IPS-15b (cell line): ENCODE measurements around the gene KRT38.

ENCODE experiments used
- H3K27me3 ChIP-seq: one replicate; pipeline ENCODE4 v1.6.1; 2013; ENCODE audit warnings: low read length; ENCODE audit not compliant: control insufficient read depth, insufficient read depth
- H3K36me3 ChIP-seq: one replicate; pipeline ENCODE4 v1.6.1; 2013; ENCODE audit warnings: low read length; ENCODE audit not compliant: control insufficient read depth, insufficient read depth
- H3K4me1 ChIP-seq: one replicate; pipeline ENCODE4 v1.6.1; 2013; ENCODE audit warnings: mild to moderate bottlenecking, low read length; ENCODE audit not compliant: control insufficient read depth, insufficient read depth
- H3K4me3 ChIP-seq: one replicate; pipeline ENCODE4 v1.5.1; 2013; ENCODE audit warnings: low read depth, low read length
- H3K9ac ChIP-seq: one replicate; pipeline ENCODE4 v1.6.1; 2013; ENCODE audit warnings: low read depth, mild to moderate bottlenecking, low read length
- H3K9me3 ChIP-seq: one replicate; pipeline ENCODE4 v1.6.1; 2013; ENCODE audit warnings: mild to moderate bottlenecking, low read length; ENCODE audit not compliant: control insufficient read depth, insufficient read depth

The KRT38 gene

DNA sequence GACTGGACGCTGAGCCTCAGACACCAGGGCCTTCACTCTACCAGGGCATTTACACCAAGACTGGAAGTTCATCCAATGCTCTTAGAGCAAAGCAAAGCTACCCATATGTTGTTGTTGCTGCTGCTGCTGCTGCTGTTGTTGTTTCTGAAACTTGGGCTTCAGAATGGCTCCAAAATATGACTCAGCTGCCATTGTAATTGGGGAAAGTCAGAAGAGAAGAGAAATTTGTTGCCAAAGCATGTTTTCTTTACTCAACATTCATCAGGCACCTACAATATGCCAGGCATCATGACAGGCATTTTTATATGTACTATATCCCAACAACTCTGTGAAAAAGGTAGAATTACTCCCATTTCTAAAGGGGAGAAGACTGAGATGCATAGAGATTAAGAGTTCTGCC, 14.5 kb upstream of the KRT38 start:
- H3K4me3 ChIP-seq = no peak overlapping the region
- no peaks in the 10 kb centered on the region for H3K9me3 ChIP-seq
- H3K4me1 ChIP-seq = no peaks in the 10 kb centered on the region
- H3K27me3 ChIP-seq = no peaks in the 10 kb centered on the region
- H3K9ac ChIP-seq = no peak overlapping the region
- H3K36me3 ChIP-seq = no peaks in the 10 kb centered on the region

DNA sequence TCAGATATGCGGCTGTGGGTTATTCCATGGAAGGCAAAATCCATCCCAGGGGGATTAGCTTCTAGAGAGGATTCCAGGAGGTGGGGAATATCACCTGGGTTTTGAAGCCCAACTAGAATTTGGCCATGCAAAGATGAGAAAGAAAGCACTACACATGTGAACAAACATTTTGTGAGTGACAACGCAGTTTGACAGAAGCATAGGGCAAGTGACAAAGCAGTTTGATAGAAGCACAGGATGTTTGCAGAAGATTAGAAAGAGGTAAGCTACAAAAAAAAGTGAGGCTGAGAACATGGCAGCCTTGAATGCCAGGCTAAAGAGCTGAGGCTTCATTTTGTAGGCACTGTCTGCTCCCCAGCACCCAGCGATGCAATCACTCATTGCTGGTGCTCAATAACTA, 12.3 kb upstream of the KRT38 start:
- Histone ChIP-seq H3K27me3 (no peaks in the 10 kb centered on the region), H3K9ac (no peak overlapping the region), H3K36me3 (no peaks in the 10 kb centered on the region)

DNA sequence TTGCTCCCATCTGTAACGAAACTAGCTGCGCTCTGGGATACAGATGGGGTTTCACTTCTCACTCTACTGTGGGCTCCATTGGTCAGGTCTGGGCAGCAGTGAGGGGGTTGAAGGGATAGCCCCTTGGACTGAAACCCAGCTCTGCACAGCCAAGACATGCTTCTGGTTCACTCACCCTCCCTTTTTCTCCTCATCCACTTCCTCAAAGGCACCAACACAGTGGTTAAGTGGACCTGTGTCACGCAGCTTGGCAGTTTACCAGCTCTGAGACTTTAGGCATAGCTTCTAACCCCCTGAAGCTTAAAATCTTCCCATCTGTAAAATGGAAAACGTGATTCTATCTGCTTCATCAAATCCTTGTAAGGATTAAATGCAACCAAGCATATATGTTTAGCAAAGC, 11.5 kb upstream of the KRT38 start:
- no peak overlapping the region for H3K4me3 ChIP-seq
- no peak overlapping the region for H3K9ac ChIP-seq
- H3K4me1 ChIP-seq = no peaks in the 10 kb centered on the region
- no peaks in the 10 kb centered on the region for H3K27me3 ChIP-seq
- no peaks in the 10 kb centered on the region for H3K9me3 ChIP-seq
- H3K36me3 ChIP-seq = no peaks in the 10 kb centered on the region

More for the DNA sequence above, 12.3 kb upstream of the KRT38 start:
- no peaks in the 10 kb centered on the region for H3K4me1 ChIP-seq
- H3K9me3 ChIP-seq = no peaks in the 10 kb centered on the region
- H3K4me3 ChIP-seq = no peak overlapping the region

DNA sequence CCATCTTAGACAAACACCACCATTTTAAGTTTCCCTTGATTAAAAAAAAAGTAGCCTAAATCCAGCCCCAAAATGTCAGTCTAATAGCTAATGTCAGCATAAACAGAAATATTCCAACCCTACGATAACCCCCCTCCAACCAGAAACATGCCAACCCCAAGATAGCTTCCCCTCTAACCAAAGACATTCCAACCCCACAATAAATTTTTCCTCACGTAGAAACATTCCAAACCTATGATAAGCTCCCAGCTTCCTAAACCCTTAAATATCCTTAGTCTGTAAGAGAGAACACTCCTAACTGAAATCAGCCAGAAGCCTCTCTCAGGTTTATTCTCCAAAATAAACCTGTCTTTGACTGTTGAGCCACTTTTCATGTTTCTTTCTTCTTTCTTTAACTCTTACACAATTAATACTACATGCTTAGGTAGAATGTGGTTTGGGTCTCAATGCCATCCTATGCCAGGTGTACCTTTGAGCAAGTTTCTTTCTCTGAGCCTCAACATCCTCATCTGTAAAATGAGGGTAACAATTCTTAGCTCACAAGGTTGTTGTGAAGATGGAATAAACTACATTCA, 10.5 kb upstream of the KRT38 start:
- no peaks in the 10 kb centered on the region for H3K27me3 ChIP-seq

DNA sequence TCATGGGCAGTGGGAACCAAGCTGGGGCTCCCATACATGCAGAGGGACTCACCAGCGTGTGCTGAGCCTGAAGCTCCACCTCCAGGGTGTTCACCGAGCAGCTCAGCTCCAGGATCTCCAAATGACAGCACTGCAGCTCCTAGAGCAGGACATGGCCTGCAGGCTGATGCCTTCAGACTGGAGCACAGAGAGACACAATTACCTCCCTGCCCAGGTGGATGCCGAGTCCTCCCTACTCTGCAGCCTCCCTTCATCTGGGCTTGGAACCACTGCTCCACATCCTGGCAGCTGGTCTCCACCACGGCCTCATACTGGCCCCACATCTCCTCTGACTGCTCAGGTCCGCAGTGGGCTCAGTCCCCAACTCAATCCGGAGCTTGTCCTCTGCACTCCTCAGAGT, 8.2 kb upstream of the KRT38 start:
- no peaks in the 10 kb centered on the region for H3K4me1 ChIP-seq
- H3K9me3 ChIP-seq = no peaks in the 10 kb centered on the region
- no peak overlapping the region for H3K4me3 ChIP-seq
- H3K9ac ChIP-seq = no peak overlapping the region
- no peaks in the 10 kb centered on the region for H3K27me3 ChIP-seq
- H3K36me3 ChIP-seq = no peaks in the 10 kb centered on the region

More for the DNA sequence above, 10.5 kb upstream of the KRT38 start:
- Histone ChIP-seq H3K9ac (no peak overlapping the region), H3K4me1 (no peaks in the 10 kb centered on the region), H3K9me3 (no peaks in the 10 kb centered on the region), H3K4me3 (no peak overlapping the region), H3K36me3 (no peaks in the 10 kb centered on the region)

DNA sequence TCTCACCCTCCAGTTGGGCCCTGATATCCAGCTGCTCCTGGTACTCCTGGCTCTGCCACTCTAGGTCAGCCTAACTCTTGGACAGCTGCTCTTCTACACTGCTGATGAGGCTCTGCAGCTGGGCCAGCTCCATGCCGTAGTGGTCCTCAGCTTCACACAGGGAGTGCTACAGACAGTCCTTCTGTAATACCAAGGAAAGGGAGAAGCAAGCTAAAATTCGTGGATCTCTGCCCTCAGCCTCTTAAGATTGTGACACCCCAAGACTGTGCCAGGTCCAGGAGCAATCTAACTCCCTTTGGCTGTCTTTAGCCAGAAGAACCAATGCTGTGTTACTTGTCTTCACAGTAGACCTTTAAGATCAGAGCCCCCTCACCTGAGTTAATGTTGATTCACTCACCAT, 7.7 kb upstream of the KRT38 start:
- no peaks in the 10 kb centered on the region for H3K4me1 ChIP-seq
- no peak overlapping the region for H3K9ac ChIP-seq
- no peaks in the 10 kb centered on the region for H3K36me3 ChIP-seq
- H3K4me3 ChIP-seq = no peak overlapping the region
- no peaks in the 10 kb centered on the region for H3K27me3 ChIP-seq
- no peaks in the 10 kb centered on the region for H3K9me3 ChIP-seq

DNA sequence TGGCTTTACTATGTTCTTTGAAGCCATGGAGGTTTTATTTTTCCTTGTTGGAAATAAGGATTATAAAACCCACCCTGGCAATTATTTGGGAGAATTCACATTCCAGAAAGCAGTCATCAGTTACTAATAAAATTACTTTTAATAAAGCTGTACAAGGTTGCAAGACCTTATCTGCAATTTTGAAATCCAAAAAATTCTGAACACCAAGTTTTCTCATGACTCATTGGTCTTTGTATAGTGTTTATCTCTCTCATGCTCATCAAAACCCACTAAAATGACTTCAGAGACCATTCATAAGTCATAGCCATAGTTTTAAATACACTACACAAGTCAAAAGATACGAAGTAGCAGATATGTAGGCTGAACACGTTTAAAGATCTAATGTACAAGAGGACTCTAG, 6.0 kb upstream of the KRT38 start:
- Histone ChIP-seq H3K9ac (no peak overlapping the region), H3K27me3 (no peaks in the 10 kb centered on the region), H3K9me3 (no peaks in the 10 kb centered on the region), H3K4me1 (no peaks in the 10 kb centered on the region), H3K36me3 (no peaks in the 10 kb centered on the region), H3K4me3 (no peak overlapping the region)

DNA sequence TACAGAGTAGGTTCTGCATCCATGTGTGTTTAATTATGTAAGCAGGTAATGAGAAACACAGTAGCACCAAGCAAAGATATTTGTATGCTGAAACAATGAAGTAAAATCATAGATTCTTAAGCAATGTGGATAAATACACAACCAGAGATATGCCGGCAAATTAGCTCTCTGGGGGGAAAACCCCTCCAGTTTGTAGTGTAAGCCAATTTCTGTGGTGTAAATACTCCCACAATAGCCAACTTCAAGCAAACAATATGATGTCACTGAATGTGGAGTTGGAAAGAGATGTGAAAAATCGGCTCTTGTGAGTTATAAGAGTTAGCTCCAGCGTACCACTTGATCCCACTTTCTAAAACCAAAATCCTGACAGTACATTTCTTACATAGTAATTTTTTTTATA, 3.9 kb upstream of the KRT38 start:
- H3K27me3 ChIP-seq = no peaks in the 10 kb centered on the region
- H3K9me3 ChIP-seq = no peaks in the 10 kb centered on the region
- H3K4me1 ChIP-seq = no peaks in the 10 kb centered on the region
- no peaks in the 10 kb centered on the region for H3K36me3 ChIP-seq
- no peak overlapping the region for H3K4me3 ChIP-seq
- no peak overlapping the region for H3K9ac ChIP-seq

DNA sequence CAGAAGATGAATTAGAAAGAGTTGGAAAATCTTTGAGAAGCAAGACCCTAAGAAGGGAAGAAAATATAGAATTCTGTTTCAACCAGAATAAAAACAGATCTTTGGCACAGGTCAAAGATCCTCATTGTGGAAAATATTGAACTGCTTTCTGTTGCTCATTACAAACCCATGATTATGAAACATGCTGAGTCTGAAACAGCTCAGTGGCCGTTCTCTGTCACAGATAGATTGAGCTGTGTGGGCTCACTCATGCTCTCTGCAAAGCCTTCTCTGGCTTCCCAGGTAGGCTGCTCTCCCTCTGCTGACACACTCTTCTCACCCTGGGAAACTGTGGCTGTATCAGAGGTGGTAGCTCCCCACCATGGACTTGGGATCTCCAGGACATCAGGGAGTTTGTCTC, 3.4 kb upstream of the KRT38 start:
- no peaks in the 10 kb centered on the region for H3K4me1 ChIP-seq
- H3K27me3 ChIP-seq = no peaks in the 10 kb centered on the region
- no peak overlapping the region for H3K9ac ChIP-seq
- no peak overlapping the region for H3K4me3 ChIP-seq
- H3K9me3 ChIP-seq = no peaks in the 10 kb centered on the region
- H3K36me3 ChIP-seq = no peaks in the 10 kb centered on the region

DNA sequence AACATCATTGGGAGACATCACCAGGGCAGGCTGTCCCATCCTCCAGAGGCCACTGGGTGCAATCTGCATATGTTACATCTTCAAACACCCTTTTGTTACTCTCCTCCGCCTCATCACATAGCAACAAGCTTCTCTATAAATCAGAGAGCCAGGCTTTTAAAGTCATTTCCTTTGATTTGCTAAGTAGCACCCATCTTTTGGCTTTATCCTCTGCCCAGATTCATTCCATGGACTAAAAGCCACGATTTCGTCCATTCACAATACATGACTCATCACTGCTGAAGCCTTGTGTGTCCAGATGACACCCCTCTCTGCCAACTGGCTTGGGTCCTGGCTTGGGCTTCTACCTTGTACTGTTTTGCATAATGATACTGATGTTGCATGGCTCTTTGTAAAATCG, 2.0 kb upstream of the KRT38 start:
- no peaks in the 10 kb centered on the region for H3K27me3 ChIP-seq
- H3K36me3 ChIP-seq = no peaks in the 10 kb centered on the region
- H3K4me3 ChIP-seq = no peak overlapping the region
- H3K9me3 ChIP-seq = no peaks in the 10 kb centered on the region
- H3K4me1 ChIP-seq = no peaks in the 10 kb centered on the region
- H3K9ac ChIP-seq = no peak overlapping the region

DNA sequence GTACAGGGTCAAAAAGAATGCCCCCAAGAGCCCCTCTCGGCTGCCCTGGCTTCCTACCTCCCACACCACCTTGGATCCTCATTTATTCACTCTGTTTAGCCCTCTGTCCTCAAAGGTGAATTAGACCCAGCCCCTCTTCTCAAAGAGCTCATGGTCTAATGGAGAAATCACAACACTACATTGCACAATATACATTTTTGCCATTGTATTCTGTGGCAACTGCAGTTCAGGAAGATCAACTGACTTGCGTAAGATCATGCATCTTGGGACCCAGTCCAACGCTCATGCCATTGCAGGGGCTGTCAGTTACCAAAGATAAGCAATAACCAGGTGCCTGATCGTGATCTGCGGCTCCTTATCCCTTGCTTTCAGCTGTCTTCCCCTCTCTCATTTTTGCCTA, 1.4 kb downstream of the KRT38 start:
- no peaks in the 10 kb centered on the region for H3K36me3 ChIP-seq
- H3K4me1 ChIP-seq = no peaks in the 10 kb centered on the region
- H3K27me3 ChIP-seq = no peaks in the 10 kb centered on the region
- no peaks in the 10 kb centered on the region for H3K9me3 ChIP-seq
- H3K4me3 ChIP-seq = no peak overlapping the region
- no peak overlapping the region for H3K9ac ChIP-seq

DNA sequence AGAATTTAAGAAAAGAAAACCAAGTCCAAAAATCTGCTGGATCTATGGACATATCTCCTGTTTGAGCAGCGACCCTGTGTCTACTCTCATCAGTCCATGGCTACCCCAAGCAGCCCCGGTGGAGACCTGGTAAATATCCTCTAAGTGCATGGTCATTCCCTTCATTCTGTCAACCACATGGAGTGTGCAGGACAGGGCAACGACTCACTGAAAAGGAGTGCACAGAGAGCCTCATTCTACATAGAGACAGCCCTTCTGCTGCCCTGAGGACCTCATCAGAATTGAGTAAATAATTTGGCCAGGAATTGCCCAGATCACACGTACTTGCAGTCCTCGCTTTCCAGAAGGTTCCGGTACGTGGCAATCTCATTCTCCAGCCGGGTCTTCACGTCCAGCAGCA, 3.0 kb downstream of the KRT38 start:
- Histone ChIP-seq H3K9me3 (no peaks in the 10 kb centered on the region), H3K36me3 (no peaks in the 10 kb centered on the region), H3K4me3 (no peak overlapping the region), H3K9ac (no peak overlapping the region), H3K27me3 (no peaks in the 10 kb centered on the region), H3K4me1 (no peaks in the 10 kb centered on the region)

DNA sequence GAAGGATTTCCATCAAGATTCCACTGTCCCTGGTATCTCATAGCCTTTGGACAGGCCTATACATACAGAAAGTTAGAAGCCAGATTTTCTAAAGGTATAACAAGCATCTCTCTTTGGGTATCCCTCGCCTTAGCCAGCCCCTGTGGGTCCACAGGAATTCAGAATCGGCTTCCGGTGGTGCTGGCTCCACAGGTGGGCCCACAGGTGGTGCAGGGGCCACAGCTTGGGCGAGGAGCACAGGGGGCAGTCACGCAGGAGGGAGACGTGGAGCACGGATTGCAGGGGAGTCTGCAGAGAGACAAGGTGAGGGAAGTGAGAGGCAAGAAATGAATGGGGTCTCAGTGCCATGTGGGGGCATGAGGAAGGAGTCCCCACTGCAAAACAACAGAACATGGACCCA, 3.5 kb downstream of the KRT38 start:
- Histone ChIP-seq H3K27me3 (no peaks in the 10 kb centered on the region), H3K9me3 (no peaks in the 10 kb centered on the region), H3K9ac (no peak overlapping the region), H3K36me3 (no peaks in the 10 kb centered on the region), H3K4me1 (no peaks in the 10 kb centered on the region), H3K4me3 (no peak overlapping the region)
